ENCODE results near the gene PRDM16.

DNA sequence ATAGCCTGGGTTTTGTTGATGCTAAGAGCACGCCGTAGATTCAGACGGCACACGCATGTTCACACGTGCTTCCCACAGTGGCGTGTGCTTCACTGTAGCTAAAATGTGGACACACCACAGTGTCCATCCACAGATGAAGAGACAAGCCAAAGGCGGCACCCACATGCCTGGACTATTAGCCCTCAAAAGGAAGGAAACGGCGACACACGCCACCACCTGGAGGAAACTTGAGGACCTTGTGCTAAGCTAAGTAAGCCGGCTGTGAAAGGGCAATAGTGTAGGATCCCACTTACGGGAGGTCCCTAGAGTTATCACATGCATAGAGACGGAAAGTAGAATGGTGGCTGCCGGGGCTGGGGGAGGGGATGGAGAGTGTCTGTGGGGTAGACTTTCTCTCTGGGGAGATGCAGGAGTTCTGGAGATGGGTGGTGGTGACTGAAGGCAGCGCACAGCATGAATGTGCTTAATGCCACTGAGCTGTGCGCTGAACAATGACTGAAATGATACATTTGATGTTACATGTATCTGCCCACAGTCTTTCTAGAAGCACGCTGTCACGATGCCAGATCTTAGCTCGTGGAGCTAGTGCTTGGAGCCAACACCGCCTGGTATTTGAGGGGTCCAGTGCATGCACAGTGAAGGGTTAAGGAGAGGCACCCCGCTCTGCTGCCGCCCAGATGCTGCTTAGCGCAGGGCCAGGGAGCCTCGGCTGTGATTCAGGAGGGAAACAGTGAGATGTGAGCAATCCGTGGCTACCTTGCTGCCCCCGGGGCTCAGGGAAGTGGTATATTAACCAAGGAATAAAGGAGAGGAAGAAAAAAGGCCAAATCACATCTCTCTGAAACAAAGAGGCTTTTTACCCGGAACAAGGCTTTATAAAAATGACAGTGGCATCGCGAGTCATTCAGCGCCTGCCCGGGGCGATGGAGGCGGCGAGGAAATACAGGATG is 103.7 kb downstream of the PRDM16 start:
- TF ChIP-seq, protein P1, sequence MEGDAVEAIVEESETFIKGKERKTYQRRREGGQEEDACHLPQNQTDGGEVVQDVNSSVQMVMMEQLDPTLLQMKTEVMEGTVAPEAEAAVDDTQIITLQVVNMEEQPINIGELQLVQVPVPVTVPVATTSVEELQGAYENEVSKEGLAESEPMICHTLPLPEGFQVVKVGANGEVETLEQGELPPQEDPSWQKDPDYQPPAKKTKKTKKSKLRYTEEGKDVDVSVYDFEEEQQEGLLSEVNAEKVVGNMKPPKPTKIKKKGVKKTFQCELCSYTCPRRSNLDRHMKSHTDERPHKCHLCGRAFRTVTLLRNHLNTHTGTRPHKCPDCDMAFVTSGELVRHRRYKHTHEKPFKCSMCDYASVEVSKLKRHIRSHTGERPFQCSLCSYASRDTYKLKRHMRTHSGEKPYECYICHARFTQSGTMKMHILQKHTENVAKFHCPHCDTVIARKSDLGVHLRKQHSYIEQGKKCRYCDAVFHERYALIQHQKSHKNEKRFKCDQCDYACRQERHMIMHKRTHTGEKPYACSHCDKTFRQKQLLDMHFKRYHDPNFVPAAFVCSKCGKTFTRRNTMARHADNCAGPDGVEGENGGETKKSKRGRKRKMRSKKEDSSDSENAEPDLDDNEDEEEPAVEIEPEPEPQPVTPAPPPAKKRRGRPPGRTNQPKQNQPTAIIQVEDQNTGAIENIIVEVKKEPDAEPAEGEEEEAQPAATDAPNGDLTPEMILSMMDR (conservative IDR thresholded peaks at IDR 0.05; ENCODE audit: low read length) = no peak
- no peak for TF ChIP-seq EZH2phosphoT487 (IDR thresholded peaks at IDR 0.05; ENCODE audit: borderline replicate concordance)
